HEK293T (cell line): ENCODE measurements around the gene THAP5.

Source experiments
- BHLHE40 ChIP-seq: fragments of 450-650 bp; IDR thresholded peaks from 2 replicates; pipeline ENCODE4 v1.6.1; 2016; ENCODE audit warnings: mild to moderate bottlenecking, moderate library complexity, borderline replicate concordance
- CTBP1 ChIP-seq: fragments of 450-650 bp; IDR thresholded peaks from 2 replicates; pipeline ENCODE4 v1.6.1; 2016; ENCODE audit warnings: borderline replicate concordance
- FOXM1 ChIP-seq: fragments of 450-650 bp; IDR thresholded peaks from 2 replicates; pipeline ENCODE4 v1.6.1; 2017; ENCODE audit warnings: mild to moderate bottlenecking, borderline replicate concordance
- SP1 ChIP-seq: fragments of 450-650 bp; IDR thresholded peaks from 2 replicates; pipeline ENCODE4 v1.6.1; 2017

GRCh38 chr7:108515013-108515412 is 54.5 kb downstream of the THAP5 start:
- TF ChIP-seq FOXM1 (no peak), CTBP1 (no peak), SP1 (no peak), BHLHE40 (no peak)
